HL-60 (cell line): ENCODE data around the gene ANGPT4.

Experiments used
- DNase-seq, 2 experiments: peaks; one replicate each; pipeline ENCODE4 v3.0.0-alpha.2; 2010 to 2020; ENCODE audit warnings: low read depth in 1 of 2, low spot score in 1 of 2
- H3K27ac ChIP-seq: fragments of 250-450 bp; sonication (Bioruptor Pico); replicated peaks from 2 replicates; pipeline ENCODE4 v1.5.1; 2020; ENCODE audit warnings: mild to moderate bottlenecking, moderate library complexity
- H3K27me3 ChIP-seq: fragments of 250-450 bp; sonication (Bioruptor Pico); 2 replicates; pipeline ENCODE4 v1.5.1; 2021; ENCODE audit warnings: mild to moderate bottlenecking, moderate library complexity; ENCODE audit not compliant: insufficient read depth, poor library complexity, severe bottlenecking
- H3K4me3 ChIP-seq: replicated peaks from 2 replicates; pipeline ENCODE4 v1.5.1; 2011; ENCODE audit warnings: mild to moderate bottlenecking, control low read depth, low read length; ENCODE audit not compliant: insufficient read depth
- GABPA ChIP-seq: IDR thresholded peaks from 2 replicates; pipeline ENCODE4 v1.6.1; 2012; ENCODE audit warnings: low read depth
- POLR2AphosphoS5 ChIP-seq: IDR thresholded peaks from 2 replicates; pipeline ENCODE4 v1.6.1; 2012; ENCODE audit warnings: low read depth
- REST ChIP-seq: IDR thresholded peaks from 2 replicates; pipeline ENCODE4 v1.6.1; 2012; ENCODE audit warnings: low read depth; ENCODE audit not compliant: insufficient replicate concordance
- SPI1 ChIP-seq: IDR thresholded peaks from 2 replicates; pipeline ENCODE4 v1.6.1; 2012; ENCODE audit warnings: low read depth, mild to moderate bottlenecking, borderline replicate concordance
- long read RNA-seq: library from polyadenylated mRNA; unstranded; transcript quantifications from one replicate; pipeline ENCODE4 v2.0.0, GENCODE V29; 2020
- TF ChIP-seq, protein P1 (sequence below): IDR thresholded peaks from one replicate; pipeline ENCODE4 v1.5.1; 2011; ENCODE audit warnings: low read length, control low read depth, inconsistent platforms; ENCODE audit not compliant: insufficient read depth

Gene ANGPT4
- long read RNA-seq, result 0 reads

- H3K27ac ChIP-seq, result no peak within 1 kb of the TSS
- DNase-seq, result peak in 1 of 2 experiments; percentile 17
- H3K4me3 ChIP-seq, result no peak within 1 kb of the TSS
- H3K27me3 ChIP-seq, result no peaks in the 10 kb centered on the region
- TF ChIP-seq REST (no peak), SPI1 (no peak), POLR2AphosphoS5 (no peak), GABPA (no peak)
- TF ChIP-seq, protein P1, sequence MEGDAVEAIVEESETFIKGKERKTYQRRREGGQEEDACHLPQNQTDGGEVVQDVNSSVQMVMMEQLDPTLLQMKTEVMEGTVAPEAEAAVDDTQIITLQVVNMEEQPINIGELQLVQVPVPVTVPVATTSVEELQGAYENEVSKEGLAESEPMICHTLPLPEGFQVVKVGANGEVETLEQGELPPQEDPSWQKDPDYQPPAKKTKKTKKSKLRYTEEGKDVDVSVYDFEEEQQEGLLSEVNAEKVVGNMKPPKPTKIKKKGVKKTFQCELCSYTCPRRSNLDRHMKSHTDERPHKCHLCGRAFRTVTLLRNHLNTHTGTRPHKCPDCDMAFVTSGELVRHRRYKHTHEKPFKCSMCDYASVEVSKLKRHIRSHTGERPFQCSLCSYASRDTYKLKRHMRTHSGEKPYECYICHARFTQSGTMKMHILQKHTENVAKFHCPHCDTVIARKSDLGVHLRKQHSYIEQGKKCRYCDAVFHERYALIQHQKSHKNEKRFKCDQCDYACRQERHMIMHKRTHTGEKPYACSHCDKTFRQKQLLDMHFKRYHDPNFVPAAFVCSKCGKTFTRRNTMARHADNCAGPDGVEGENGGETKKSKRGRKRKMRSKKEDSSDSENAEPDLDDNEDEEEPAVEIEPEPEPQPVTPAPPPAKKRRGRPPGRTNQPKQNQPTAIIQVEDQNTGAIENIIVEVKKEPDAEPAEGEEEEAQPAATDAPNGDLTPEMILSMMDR, result no peak
These were observed at the start of gene ANGPT4 for GRCh38 chr20:916125-916799. Gene ANGPT4, minus strand, starts transcription at chr20:916334. Its CDS starts 120 bp downstream, at chr20:916214.

- TF ChIP-seq POLR2AphosphoS5 (no peak), SPI1 (no peak), GABPA (no peak), REST (no peak)
- TF ChIP-seq, protein P1, result no peak
- H3K27me3 ChIP-seq, result no peaks in the 10 kb centered on the region
- H3K27ac ChIP-seq, result no peak overlapping the region
- no peak for DNase-seq
- H3K4me3 ChIP-seq, result no peak overlapping the region
These were observed 47.7 kb upstream of the ANGPT4 start for GRCh38 chr20:963795-964194.

GRCh38 chr20:962683-963082 is 46.5 kb upstream of the ANGPT4 start:
- H3K4me3 ChIP-seq, result no peak overlapping the region
- no peak for DNase-seq
- H3K27me3 ChIP-seq, result no peaks in the 10 kb centered on the region
- TF ChIP-seq REST, result no peak
- no peak for TF ChIP-seq SPI1
- TF ChIP-seq, protein P1, result no peak
- TF ChIP-seq POLR2AphosphoS5, result no peak
- TF ChIP-seq GABPA, result no peak
- no peak overlapping the region for H3K27ac ChIP-seq
